Effector memory CD8-positive, alpha-beta T cell (primary cell): ENCODE data around the gene FHIT.

Experiments
- ATAC-seq: fragments of 150-1000 bp; cut with Tn5 transposase; replicated peaks from 2 replicates; pipeline ENCODE4 v1.10.0; 2021; ENCODE audit warnings: mild to moderate bottlenecking, moderate library complexity
- DNase-seq, 3 experiments: peaks; one replicate each; pipeline ENCODE4 v3.0.0; 2021
- H3K27ac Mint-ChIP-seq, 2 donors: one replicate each; pipeline ENCODE4 v1.8.0; 2022; ENCODE audit warnings: mild to moderate bottlenecking in 2 of 2, mixed read lengths in 2 of 2, moderate library complexity in 2 of 2
- H3K27me3 Mint-ChIP-seq, 2 donors: one replicate each; pipeline ENCODE4 v1.8.0; 2022; ENCODE audit warnings: mixed read lengths in 2 of 2
- H3K36me3 Mint-ChIP-seq: one replicate; pipeline ENCODE4 v1.8.0; 2022; ENCODE audit warnings: mild to moderate bottlenecking, moderate library complexity, mixed read lengths; ENCODE audit not compliant: insufficient read depth
- H3K4me1 Mint-ChIP-seq, 2 donors: one replicate each; pipeline ENCODE4 v1.8.0; 2022; ENCODE audit warnings: low read depth in 2 of 2, mixed read lengths in 2 of 2
- H3K4me3 Mint-ChIP-seq, 2 donors: one replicate each; pipeline ENCODE4 v1.8.0; 2022; ENCODE audit warnings: mild to moderate bottlenecking in 2 of 2, mixed read lengths in 2 of 2, moderate library complexity in 2 of 2
- H3K9me3 Mint-ChIP-seq, 2 donors: one replicate each; pipeline ENCODE4 v1.8.0; 2022; ENCODE audit warnings: mixed read lengths in 2 of 2

The FHIT gene

GRCh38 chr3:60742606-60743145 is 508.6 kb downstream of the FHIT start:
- DNase-seq, result no peak
- no peaks in the 10 kb centered on the region for H3K36me3 Mint-ChIP-seq
- H3K4me3 Mint-ChIP-seq, result no peak overlapping the region
- no peaks in the 10 kb centered on the region for H3K9me3 Mint-ChIP-seq
- ATAC-seq, result no peak
- H3K27me3 Mint-ChIP-seq, result no peaks in the 10 kb centered on the region
- H3K4me1 Mint-ChIP-seq, result no peaks in the 10 kb centered on the region
- H3K27ac Mint-ChIP-seq, result no peak overlapping the region

DNA sequence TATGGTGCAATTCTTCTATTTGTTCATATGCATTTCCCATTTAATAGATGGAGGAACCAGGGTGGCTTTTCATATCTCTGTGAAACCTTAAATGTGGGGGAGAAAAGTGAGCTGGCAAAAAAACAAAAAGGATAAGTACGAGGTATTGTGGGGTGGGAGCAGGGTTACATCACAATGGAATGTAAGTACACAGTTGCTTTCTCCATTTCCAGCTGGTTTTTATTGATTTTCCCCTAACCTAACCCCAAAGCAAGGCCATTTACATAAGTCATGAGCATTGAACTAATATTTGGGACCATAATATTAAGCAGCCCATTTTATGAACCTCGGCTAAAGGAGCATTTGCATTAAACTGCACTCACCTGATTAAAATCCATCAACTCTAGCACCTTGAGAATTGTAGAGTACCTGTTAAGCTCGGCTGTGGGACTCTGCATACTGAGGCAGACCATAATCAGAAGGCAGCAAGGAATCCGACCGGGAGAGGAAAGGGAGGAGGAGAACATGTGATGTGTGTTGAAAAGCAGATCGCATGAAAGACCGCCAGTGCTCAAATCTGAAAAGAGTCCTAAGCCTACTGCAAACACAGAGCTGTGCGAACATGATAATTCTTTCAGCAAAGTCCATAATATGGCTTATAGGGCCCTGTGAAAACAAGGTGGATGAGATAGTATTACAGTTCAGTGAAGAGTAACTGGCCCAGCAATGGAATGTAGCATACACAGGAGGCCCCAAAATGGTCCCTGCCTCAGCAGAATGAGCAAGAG is 513.4 kb downstream of the FHIT start:
- no peak for DNase-seq
- no peaks in the 10 kb centered on the region for H3K27me3 Mint-ChIP-seq
- no peaks in the 10 kb centered on the region for H3K4me1 Mint-ChIP-seq
- no peak for ATAC-seq
- no peak overlapping the region for H3K4me3 Mint-ChIP-seq
- no peak overlapping the region for H3K27ac Mint-ChIP-seq
- no peaks in the 10 kb centered on the region for H3K36me3 Mint-ChIP-seq
- H3K9me3 Mint-ChIP-seq, result no peaks in the 10 kb centered on the region

- Mint-ChIP-seq H3K4me3 (no peak overlapping the region), H3K36me3 (no peaks in the 10 kb centered on the region), H3K27me3 (no peaks in the 10 kb centered on the region), H3K9me3 (peaks cover 0 to 2% of the 10 kb centered on the region in 2 donors), H3K4me1 (no peaks in the 10 kb centered on the region), H3K27ac (no peak overlapping the region)
- no peak for DNase-seq
- ATAC-seq, result no peak
Observed at GRCh38 chr3:60730371-60730770, 520.9 kb downstream of the FHIT start.

DNA sequence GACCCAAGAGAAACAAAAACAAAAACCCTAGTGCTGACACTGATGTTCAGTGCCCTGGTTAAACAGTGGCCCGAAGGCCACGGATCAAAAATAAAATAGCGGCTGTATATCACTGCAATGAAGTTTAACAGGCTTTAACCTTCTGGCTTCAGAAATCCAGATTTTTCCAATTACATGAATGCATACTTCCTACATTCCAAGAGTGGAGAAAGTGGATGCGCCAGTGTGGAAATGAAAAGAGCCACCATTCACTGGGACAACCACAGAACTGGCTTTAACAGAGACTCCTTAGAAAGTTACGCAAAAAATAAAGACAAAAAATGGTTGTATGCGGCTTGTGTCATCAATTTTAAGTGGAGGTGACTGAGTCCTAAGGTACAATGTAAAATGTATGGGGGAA is 522.2 kb downstream of the FHIT start:
- H3K4me1 Mint-ChIP-seq, result no peaks in the 10 kb centered on the region
- peaks cover 0 to 2% of the 10 kb centered on the region in 2 donors for H3K9me3 Mint-ChIP-seq
- no peaks in the 10 kb centered on the region for H3K27me3 Mint-ChIP-seq
- H3K27ac Mint-ChIP-seq, result no peak overlapping the region
- DNase-seq (no peak), ATAC-seq (no peak)
- no peaks in the 10 kb centered on the region for H3K36me3 Mint-ChIP-seq
- H3K4me3 Mint-ChIP-seq, result no peak overlapping the region

DNA sequence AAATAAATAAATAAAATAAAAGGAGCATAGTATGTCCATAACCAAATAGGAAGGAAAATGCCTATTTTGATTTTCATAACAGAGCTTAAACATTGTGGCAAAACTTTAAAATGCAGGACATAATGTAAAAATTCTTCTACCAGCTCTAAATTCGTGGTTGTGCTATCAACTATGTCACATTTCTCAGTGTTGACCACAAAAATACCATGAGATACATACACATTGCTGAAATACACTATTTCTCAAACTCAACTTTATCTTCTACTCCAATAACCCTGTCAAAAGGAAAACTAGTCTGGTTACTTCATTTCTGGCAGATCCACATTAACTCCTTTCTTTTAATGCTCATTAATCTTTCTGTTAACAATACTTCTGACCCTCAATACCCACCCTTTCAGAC is 523.2 kb downstream of the FHIT start:
- Mint-ChIP-seq H3K36me3 (no peaks in the 10 kb centered on the region), H3K27ac (no peak overlapping the region), H3K9me3 (peaks cover 0 to 2% of the 10 kb centered on the region in 2 donors), H3K4me3 (no peak overlapping the region), H3K4me1 (no peaks in the 10 kb centered on the region), H3K27me3 (no peaks in the 10 kb centered on the region)
- no peak for DNase-seq
- ATAC-seq, result no peak

- ATAC-seq (no peak), DNase-seq (no peak)
- H3K27me3 Mint-ChIP-seq, result no peaks in the 10 kb centered on the region
Observed at GRCh38 chr3:60720736-60721135, 530.5 kb downstream of the FHIT start.

DNA sequence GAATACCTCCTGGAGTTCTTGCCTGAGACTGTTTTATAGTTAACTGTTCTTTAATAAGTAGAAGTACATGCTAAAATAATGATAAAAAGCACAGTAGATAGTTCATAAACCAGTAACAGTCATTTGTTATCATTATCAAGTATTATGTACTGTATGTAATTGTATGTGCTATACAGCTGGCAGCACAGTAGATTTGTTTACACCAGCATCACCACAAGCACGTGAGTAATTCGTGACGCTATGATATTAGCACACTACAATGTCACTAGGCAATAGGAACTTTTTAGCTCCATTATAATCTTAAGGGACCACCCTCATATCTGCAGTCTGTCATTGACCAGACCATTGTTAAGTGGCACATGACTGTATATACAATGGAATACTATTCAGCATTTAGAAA is 534.7 kb downstream of the FHIT start:
- Mint-ChIP-seq H3K4me1 (no peaks in the 10 kb centered on the region), H3K27ac (no peak overlapping the region), H3K27me3 (no peaks in the 10 kb centered on the region), H3K36me3 (no peaks in the 10 kb centered on the region), H3K9me3 (peaks cover 6 to 14% of the 10 kb centered on the region in 2 donors), H3K4me3 (no peak overlapping the region)
- DNase-seq (no peak), ATAC-seq (no peak)

More at GRCh38 chr3:60720736-60721135, 530.5 kb downstream of the FHIT start:
- Mint-ChIP-seq H3K27ac (no peak overlapping the region), H3K4me3 (no peak overlapping the region), H3K4me1 (no peaks in the 10 kb centered on the region), H3K36me3 (no peaks in the 10 kb centered on the region), H3K9me3 (peaks cover 5 to 11% of the 10 kb centered on the region in 2 donors)

DNA sequence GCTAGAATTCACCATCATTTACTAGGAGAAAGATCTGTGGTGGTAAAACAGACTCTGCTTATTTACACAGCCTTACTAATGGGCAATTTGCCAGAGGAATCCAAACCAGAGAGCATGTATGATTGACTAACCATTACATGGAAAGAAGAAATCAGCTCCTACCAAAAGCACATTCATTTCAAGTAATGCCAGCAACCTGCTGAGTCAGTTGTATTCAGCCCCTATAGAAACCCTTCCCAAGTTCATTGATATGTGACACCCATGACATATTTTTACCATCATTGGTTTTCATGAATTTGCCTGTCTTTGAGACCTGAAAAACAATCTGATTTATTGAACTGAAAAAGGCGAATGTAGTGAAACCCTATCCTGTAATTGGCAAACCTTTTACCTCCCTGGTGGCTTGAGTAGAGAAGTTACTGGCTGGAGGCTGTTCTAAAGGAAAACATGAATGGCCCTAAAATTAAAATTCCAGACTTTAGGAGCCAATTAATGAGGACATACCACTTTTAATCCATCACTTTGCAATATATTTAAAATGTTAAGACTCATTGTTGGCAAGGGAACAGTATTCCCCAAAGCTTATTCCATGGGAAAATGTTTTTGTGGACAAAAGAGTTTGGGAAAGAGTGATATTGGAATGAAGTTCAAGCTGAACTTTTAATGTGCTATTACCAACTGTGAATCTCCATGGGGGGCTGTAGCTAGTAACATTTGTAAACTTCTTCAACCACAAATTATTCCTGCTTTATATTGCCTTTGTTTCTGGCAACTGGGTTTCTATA is 542.9 kb downstream of the FHIT start:
- Mint-ChIP-seq H3K9me3 (peaks cover 3 to 7% of the 10 kb centered on the region in 2 donors), H3K27ac (no peak overlapping the region), H3K4me1 (no peaks in the 10 kb centered on the region), H3K4me3 (no peak overlapping the region), H3K27me3 (no peaks in the 10 kb centered on the region), H3K36me3 (no peaks in the 10 kb centered on the region)
- no peak for DNase-seq
- no peak for ATAC-seq

GRCh38 chr3:60707452-60708020 is 543.7 kb downstream of the FHIT start:
- Mint-ChIP-seq H3K27ac (no peak overlapping the region), H3K9me3 (peaks cover 3 to 7% of the 10 kb centered on the region in 2 donors), H3K4me3 (no peak overlapping the region), H3K27me3 (no peaks in the 10 kb centered on the region), H3K36me3 (no peaks in the 10 kb centered on the region), H3K4me1 (no peaks in the 10 kb centered on the region)
- DNase-seq (no peak), ATAC-seq (no peak)

GRCh38 chr3:60703956-60704736 is 547.1 kb downstream of the FHIT start:
- ATAC-seq, result no peak
- no peak overlapping the region for H3K4me3 Mint-ChIP-seq
- H3K4me1 Mint-ChIP-seq, result no peaks in the 10 kb centered on the region
- H3K36me3 Mint-ChIP-seq, result no peaks in the 10 kb centered on the region
- no peak for DNase-seq
- H3K27ac Mint-ChIP-seq, result no peak overlapping the region
- H3K27me3 Mint-ChIP-seq, result no peaks in the 10 kb centered on the region
- no peaks in the 10 kb centered on the region for H3K9me3 Mint-ChIP-seq

GRCh38 chr3:60703008-60703407 is 548.2 kb downstream of the FHIT start:
- DNase-seq (no peak), ATAC-seq (no peak)
- H3K4me1 Mint-ChIP-seq, result no peaks in the 10 kb centered on the region
- H3K4me3 Mint-ChIP-seq, result no peak overlapping the region
- no peaks in the 10 kb centered on the region for H3K27me3 Mint-ChIP-seq
- H3K27ac Mint-ChIP-seq, result no peak overlapping the region
- no peaks in the 10 kb centered on the region for H3K9me3 Mint-ChIP-seq
- no peaks in the 10 kb centered on the region for H3K36me3 Mint-ChIP-seq

- no peak overlapping the region for H3K27ac Mint-ChIP-seq
- no peaks in the 10 kb centered on the region for H3K27me3 Mint-ChIP-seq
- no peak for DNase-seq
- peaks cover 0 to 1% of the 10 kb centered on the region in 2 donors for H3K9me3 Mint-ChIP-seq
- H3K4me1 Mint-ChIP-seq, result no peaks in the 10 kb centered on the region
- ATAC-seq, result no peak
- H3K36me3 Mint-ChIP-seq, result no peaks in the 10 kb centered on the region
- H3K4me3 Mint-ChIP-seq, result no peak overlapping the region
Observed at GRCh38 chr3:60698117-60698516, 553.1 kb downstream of the FHIT start.

GRCh38 chr3:60697132-60697531 is 554.1 kb downstream of the FHIT start:
- no peak overlapping the region for H3K4me3 Mint-ChIP-seq
- no peak overlapping the region for H3K27ac Mint-ChIP-seq
- H3K9me3 Mint-ChIP-seq, result peaks cover 0 to 1% of the 10 kb centered on the region in 2 donors
- H3K4me1 Mint-ChIP-seq, result no peaks in the 10 kb centered on the region
- no peaks in the 10 kb centered on the region for H3K36me3 Mint-ChIP-seq
- H3K27me3 Mint-ChIP-seq, result no peaks in the 10 kb centered on the region
- no peak for DNase-seq
- no peak for ATAC-seq
